Common myeloid progenitor, CD34-positive (primary cell): ENCODE data around the gene NPPA.

Experiments used
- CTCF ChIA-PET: fragments of 350-600 bp; sonication (Branson Sonifier 250); formaldehyde crosslinking; loops from one replicate; lab custom pipeline; 2021; ENCODE audit warnings: antibody characterized with exemption; lab: Charles Lee
- POLR2A ChIA-PET: fragments of 350-600 bp; sonication (Branson Sonifier 250); formaldehyde crosslinking; loops from one replicate; lab custom pipeline; 2021; ENCODE audit warnings: antibody characterized with exemption; lab: Charles Lee
- DNase-seq, 3 donors: peaks; one replicate each; pipeline versions ENCODE4 v3.0.0 to v3.0.0-alpha.2; 2013
- H3K27ac ChIP-seq, 2 experiments: 1 replicate in 1 of 2; 2 replicates in 1 of 2; pipeline ENCODE4 v1.7.0; 2013; ENCODE audit warnings: inconsistent platforms in 2 of 2, low read length in 2 of 2, mild to moderate bottlenecking in 2 of 2, low read depth in 1 of 2, moderate library complexity in 1 of 2; ENCODE audit not compliant: severe bottlenecking in 2 of 2, insufficient read depth in 1 of 2, poor library complexity in 1 of 2
- H3K27me3 ChIP-seq, 5 experiments: replicated peaks in 2 of 5; 1 replicate in 3 of 5; 2 replicates in 2 of 5; pipeline versions ENCODE4 v1.6.1 to v1.7.0; 2013; ENCODE audit warnings: low read length in 4 of 5, mild to moderate bottlenecking in 2 of 5, moderate library complexity in 2 of 5, inconsistent platforms in 1 of 5; ENCODE audit not compliant: insufficient read depth in 5 of 5, control insufficient read depth in 4 of 5
- H3K36me3 ChIP-seq, 4 experiments: 1 replicate in 2 of 4; 2 replicates in 2 of 4; pipeline versions ENCODE4 v1.6.1 to v1.7.0; 2013; ENCODE audit warnings: low read length in 3 of 4, control low read depth in 1 of 4, mild to moderate bottlenecking in 1 of 4; ENCODE audit not compliant: control insufficient read depth in 4 of 4, insufficient read depth in 4 of 4
- H3K4me1 ChIP-seq, 4 experiments: 1 replicate in 3 of 4; 2 replicates in 1 of 4; pipeline versions ENCODE4 v1.6.1 to v1.7.1; 2013; ENCODE audit warnings: low read length in 3 of 4, mild to moderate bottlenecking in 3 of 4, control low read depth in 1 of 4, inconsistent platforms in 1 of 4, moderate library complexity in 1 of 4; ENCODE audit not compliant: control insufficient read depth in 4 of 4, insufficient read depth in 4 of 4; ENCODE audit errors: control extremely low read depth in 1 of 4
- H3K4me3 ChIP-seq, 7 experiments: 1 replicate in 4 of 7; 2 replicates in 3 of 7; pipeline versions ENCODE4 v1.5.1 to v1.7.0; 2013; ENCODE audit warnings: mild to moderate bottlenecking in 7 of 7, low read length in 6 of 7, moderate library complexity in 6 of 7, inconsistent platforms in 2 of 7, low read depth in 2 of 7, control low read depth in 1 of 7; ENCODE audit not compliant: insufficient read depth in 4 of 7, control insufficient read depth in 1 of 7; ENCODE audit errors: extremely low read depth in 1 of 7
- H3K9me3 ChIP-seq, 5 experiments: 1 replicate in 4 of 5; 2 replicates in 1 of 5; pipeline versions ENCODE4 v1.6.1 to v1.7.1; 2013; ENCODE audit warnings: low read length in 4 of 5, mild to moderate bottlenecking in 2 of 5, inconsistent platforms in 1 of 5, low read depth in 1 of 5, moderate library complexity in 1 of 5; ENCODE audit not compliant: control insufficient read depth in 4 of 5, insufficient read depth in 2 of 5; ENCODE audit errors: control extremely low read depth in 1 of 5
- WGBS: methylation state at CpG from one replicate; pipeline ENCODE4 v1.1.5; 2013; ENCODE audit not compliant: insufficient coverage; 5-methylcytosine and 5-hydroxymethylcytosine counted together

The NPPA gene

GRCh38 chr1:11858158-11858557 is 10.6 kb upstream of the NPPA start:
- H3K27me3 ChIP-seq = peaks cover 3 to 49% (median 22%) of the 10 kb centered on the region in 5 experiments

GRCh38 chr1:11857164-11857851 is 9.7 kb upstream of the NPPA start:
- ChIA-PET CTCF (interaction anchor here (1.4 to 1.5 kb wide), 2 partner anchors 12 to 19 kb away, joined by 3 to 4 read pairs; no protein-coding TSS in a partner anchor), POLR2A (no interaction called here)
- Histone ChIP-seq H3K27ac (no peak overlapping the region), H3K27me3 (peaks cover 3 to 49% (median 22%) of the 10 kb centered on the region in 5 experiments), H3K9me3 (no peaks in the 10 kb centered on the region), H3K36me3 (no peaks in the 10 kb centered on the region), H3K4me3 (no peak overlapping the region), H3K4me1 (peaks cover 0 to 5% (median 2%) of the 10 kb centered on the region in 4 experiments)
- 51% methylated on average over 5 of the region's 10 CpGs for WGBS
- DNase-seq = peak; percentile 21 to 85 (median 82)

More at GRCh38 chr1:11858158-11858557, 10.6 kb upstream of the NPPA start:
- Histone ChIP-seq H3K27ac (no peak overlapping the region), H3K9me3 (no peaks in the 10 kb centered on the region), H3K36me3 (no peaks in the 10 kb centered on the region), H3K4me1 (peaks cover 0 to 2% (median under 1%) of the 10 kb centered on the region in 4 experiments), H3K4me3 (no peak overlapping the region)
- ChIA-PET CTCF (interaction anchor here (1.5 kb wide), 1 partner anchor 11 kb away, joined by 4 read pairs; no protein-coding TSS in a partner anchor), POLR2A (no interaction called here)
- WGBS = 84% methylated on average over 14 of the region's 14 CpGs
- DNase-seq = no peak

GRCh38 chr1:11856698-11857097 is 9.1 kb upstream of the NPPA start:
- ChIA-PET CTCF (interaction anchor here (1.4 to 1.5 kb wide), 2 partner anchors 13 to 19 kb away, joined by 3 to 4 read pairs; no protein-coding TSS in a partner anchor), POLR2A (no interaction called here)
- Histone ChIP-seq H3K9me3 (no peaks in the 10 kb centered on the region), H3K4me3 (no peak overlapping the region), H3K27ac (no peak overlapping the region), H3K36me3 (no peaks in the 10 kb centered on the region), H3K4me1 (peaks cover 0 to 5% (median 2%) of the 10 kb centered on the region in 4 experiments), H3K27me3 (peaks cover 3 to 48% (median 19%) of the 10 kb centered on the region in 5 experiments)
- 83% methylated on average over 2 of the region's 3 CpGs for WGBS
- no peak for DNase-seq

GRCh38 chr1:11855430-11855829 is 7.8 kb upstream of the NPPA start:
- POLR2A ChIA-PET = no interaction called here

GRCh38 chr1:11854519-11854918 is 6.9 kb upstream of the NPPA start:
- no peaks in the 10 kb centered on the region for H3K36me3 ChIP-seq
- H3K4me3 ChIP-seq = no peak overlapping the region
- H3K4me1 ChIP-seq = peaks cover 0 to 8% (median 2%) of the 10 kb centered on the region in 4 experiments
- ChIA-PET POLR2A (no interaction called here), CTCF (interaction anchor here (1.1 to 1.4 kb wide), 2 partner anchors 15 to 17 kb away, joined by 3 read pairs; no protein-coding TSS in a partner anchor)
- peak in 1 of 3 donors; percentile 6 for DNase-seq
- no peak overlapping the region for H3K27ac ChIP-seq
- peaks cover 0 to 37% (median 19%) of the 10 kb centered on the region in 5 experiments for H3K27me3 ChIP-seq
- H3K9me3 ChIP-seq = no peaks in the 10 kb centered on the region
- 56% methylated on average over 8 of the region's 8 CpGs for WGBS

More at GRCh38 chr1:11855430-11855829, 7.8 kb upstream of the NPPA start:
- CTCF ChIA-PET = interaction anchor here (0.8 to 1.4 kb wide), 4 partner anchors 11 to 17 kb away, joined by 3 read pairs; no protein-coding TSS in a partner anchor
- Histone ChIP-seq H3K36me3 (no peaks in the 10 kb centered on the region), H3K4me1 (peaks cover 0 to 8% (median 2%) of the 10 kb centered on the region in 4 experiments), H3K4me3 (no peak overlapping the region), H3K27ac (no peak overlapping the region), H3K9me3 (no peaks in the 10 kb centered on the region), H3K27me3 (peaks cover 3 to 42% (median 19%) of the 10 kb centered on the region in 5 experiments)
- WGBS = 91% methylated on average over 6 of the region's 8 CpGs
- DNase-seq = no peak

GRCh38 chr1:11851180-11851579 is 3.6 kb upstream of the NPPA start:
- peaks cover 0 to 8% (median 8%) of the 10 kb centered on the region in 4 experiments for H3K4me1 ChIP-seq
- CTCF ChIA-PET = no interaction called here
- DNase-seq = peak in 2 of 3 donors; percentile 27 to 28
- WGBS = 91% methylated on average over 7 of the region's 7 CpGs
- POLR2A ChIA-PET = no interaction called here
- H3K27ac ChIP-seq = no peak overlapping the region
- H3K27me3 ChIP-seq = peaks cover 0 to 5% (median 0%) of the 10 kb centered on the region in 5 experiments
- peaks cover 0 to 20% (median 0%) of the 10 kb centered on the region in 4 experiments for H3K36me3 ChIP-seq
- no peaks in the 10 kb centered on the region for H3K9me3 ChIP-seq
- H3K4me3 ChIP-seq = no peak overlapping the region

- ChIA-PET CTCF (no interaction called here), POLR2A (no interaction called here)
- Histone ChIP-seq H3K4me1 (peaks cover 0 to 8% (median 8%) of the 10 kb centered on the region in 4 experiments), H3K9me3 (no peaks in the 10 kb centered on the region), H3K4me3 (no peak overlapping the region), H3K27ac (no peak overlapping the region), H3K27me3 (peaks cover 0 to 4% (median 0%) of the 10 kb centered on the region in 5 experiments), H3K36me3 (peaks cover 0 to 27% (median 0%) of the 10 kb centered on the region in 4 experiments)
- WGBS = 92% methylated on average over 10 of the region's 11 CpGs
- no peak for DNase-seq
These were observed 2.6 kb upstream of the NPPA start for GRCh38 chr1:11850156-11850555.
